LoVo (cell line): ENCODE data around the gene TBC1D22A.

ENCODE experiments used
- DNase-seq: peaks from one replicate; pipeline ENCODE4 v3.0.0-alpha.2; 2016; ENCODE audit warnings: low spot score

TBC1D22A gene

GRCh38 chr22:47060718-47061117 is 298.3 kb downstream of the TBC1D22A start:
- no peak for DNase-seq

DNA sequence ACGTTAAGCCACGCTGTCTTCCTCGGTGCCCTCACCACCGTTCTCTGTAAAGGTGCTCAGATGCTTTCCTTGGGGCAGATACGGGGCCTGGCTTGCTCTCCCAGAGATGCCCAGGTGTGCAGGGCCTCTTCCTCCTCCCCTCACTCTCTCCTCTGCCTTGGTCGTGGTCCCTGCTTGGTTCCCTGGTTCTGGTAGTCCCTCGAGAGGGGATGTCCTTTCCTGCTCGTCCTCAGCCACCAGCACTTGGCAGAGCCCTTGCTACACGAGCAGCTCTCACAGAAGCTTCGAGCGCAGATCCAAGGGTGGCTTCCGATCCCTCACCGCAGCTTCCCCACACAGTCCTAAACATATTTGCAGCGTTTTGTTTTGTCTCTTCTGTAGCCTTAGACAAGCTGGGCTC is 298.8 kb downstream of the TBC1D22A start:
- no peak for DNase-seq

DNA sequence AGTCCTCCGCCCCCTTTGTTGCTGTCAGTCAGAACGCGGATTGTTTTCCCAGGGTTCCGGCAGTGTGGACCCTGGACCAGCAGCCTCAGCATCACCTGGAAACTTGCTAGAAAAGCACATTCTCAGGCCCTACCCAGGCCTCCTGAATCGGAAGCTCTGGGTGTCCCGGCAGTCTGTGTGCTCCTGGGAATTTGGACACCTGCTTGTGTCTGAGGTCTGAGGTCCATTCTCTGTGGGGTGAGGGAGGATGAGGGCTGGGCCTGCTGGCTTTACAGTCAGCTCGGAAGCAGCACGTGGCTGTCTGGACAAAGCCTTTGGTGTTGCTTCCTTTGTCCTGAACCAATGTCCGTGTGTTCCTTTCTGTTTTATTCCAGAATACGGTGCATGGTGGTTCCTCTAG is 299.7 kb downstream of the TBC1D22A start:
- DNase-seq: no peak

DNA sequence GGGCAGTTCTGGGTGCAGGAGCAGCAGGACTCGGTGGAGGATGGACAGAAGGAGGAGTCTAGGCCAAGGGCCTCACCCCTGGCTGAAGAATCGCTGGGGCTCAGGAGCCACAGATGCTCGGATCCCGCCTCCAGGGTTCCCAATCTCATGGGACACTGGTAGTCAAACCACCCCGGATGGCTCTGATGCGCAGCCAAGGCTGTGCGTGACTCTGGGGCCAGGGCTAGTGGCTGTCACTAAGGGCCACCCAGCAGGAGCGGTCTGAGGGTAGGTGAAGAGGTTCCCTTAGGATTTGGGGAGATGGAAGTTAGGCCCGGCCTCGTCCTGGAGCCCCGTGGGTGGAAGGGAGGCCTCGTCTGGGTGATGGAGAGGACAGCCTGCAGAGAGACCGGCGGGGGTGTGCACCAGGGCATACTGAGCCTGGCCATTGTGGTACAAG is 300.6 kb downstream of the TBC1D22A start:
- DNase-seq: no peak

DNA sequence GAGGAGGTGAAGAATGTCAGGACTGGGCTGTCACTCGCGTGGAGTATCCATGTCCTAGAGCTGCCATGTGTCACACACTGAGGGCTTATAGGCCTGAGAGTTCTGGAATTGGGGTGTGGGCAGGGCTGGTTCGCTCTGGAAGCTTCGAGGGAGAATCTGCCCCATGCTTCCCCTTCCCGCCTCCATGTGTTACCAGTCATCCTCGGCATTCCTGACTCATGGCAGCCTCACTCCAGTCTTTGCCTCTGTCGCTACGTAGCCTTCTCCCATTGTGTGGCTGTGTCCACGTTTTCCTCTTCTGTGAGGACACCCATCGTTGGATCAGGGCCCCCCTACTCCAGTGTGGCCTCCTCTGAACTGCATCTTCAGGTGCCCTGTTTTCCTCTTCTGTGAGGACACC is 301.2 kb downstream of the TBC1D22A start:
- DNase-seq: no peak

DNA sequence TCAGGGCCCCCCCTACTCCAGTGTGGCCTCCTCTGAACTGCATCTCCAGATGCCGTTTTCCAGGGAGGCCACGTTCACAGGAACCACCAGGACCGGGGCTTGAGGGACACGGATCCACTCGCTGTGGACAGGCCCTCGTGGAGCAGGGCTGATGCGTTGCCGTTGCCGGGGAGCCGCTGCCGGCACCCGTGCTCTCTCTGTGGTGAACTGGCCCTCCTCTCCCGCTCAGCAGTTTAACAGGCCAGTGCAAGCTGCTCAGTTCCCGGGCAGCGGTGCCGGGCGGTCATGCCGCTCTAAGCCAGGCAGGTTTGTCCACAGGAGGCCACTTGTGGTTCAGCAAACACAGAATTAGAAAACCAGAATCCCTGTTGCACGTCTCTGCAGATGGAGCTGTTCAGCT is 301.6 kb downstream of the TBC1D22A start:
- no peak for DNase-seq

- DNase-seq: no peak
Observed at GRCh38 chr22:47064416-47064815, 302.0 kb downstream of the TBC1D22A start.

GRCh38 chr22:47065756-47066615 is 303.5 kb downstream of the TBC1D22A start:
- no peak for DNase-seq

- DNase-seq: no peak
Observed at GRCh38 chr22:47066616-47066905, 304.1 kb downstream of the TBC1D22A start.

GRCh38 chr22:47067321-47067890 is 305.0 kb downstream of the TBC1D22A start:
- DNase-seq: no peak

GRCh38 chr22:47067911-47068625 is 305.6 kb downstream of the TBC1D22A start:
- DNase-seq: no peak

- no peak for DNase-seq
Observed at GRCh38 chr22:47068626-47068996, 306.2 kb downstream of the TBC1D22A start.

GRCh38 chr22:47069270-47069669 is 306.8 kb downstream of the TBC1D22A start:
- DNase-seq: no peak

- no peak for DNase-seq
Observed at GRCh38 chr22:47071078-47071806, 308.8 kb downstream of the TBC1D22A start.

GRCh38 chr22:47071807-47072641 is 309.6 kb downstream of the TBC1D22A start:
- no peak for DNase-seq

- DNase-seq: no peak
Observed at GRCh38 chr22:47072642-47072967, 310.2 kb downstream of the TBC1D22A start.

GRCh38 chr22:47073075-47073474 is 310.6 kb downstream of the TBC1D22A start:
- no peak for DNase-seq

DNA sequence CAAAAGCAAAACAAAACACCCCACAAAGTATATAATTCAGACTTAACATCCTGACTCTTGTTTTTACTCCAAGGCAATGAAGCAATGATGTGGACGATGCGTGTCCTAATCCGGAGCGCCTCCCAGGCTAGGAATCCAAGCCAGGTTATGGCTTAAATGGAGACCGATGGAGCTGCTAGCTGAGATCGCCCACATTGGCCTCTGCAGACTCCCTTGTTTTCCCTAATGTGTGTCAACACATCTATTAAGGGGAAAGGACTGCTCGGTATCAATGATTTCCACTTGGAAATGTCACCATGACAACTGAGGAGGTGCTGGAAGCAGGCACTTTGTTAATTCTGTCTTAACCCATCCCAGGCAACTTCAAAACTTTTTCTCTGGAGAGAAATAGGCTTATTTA is 311.7 kb downstream of the TBC1D22A start:
- DNase-seq: no peak

GRCh38 chr22:47075568-47075967 is 313.1 kb downstream of the TBC1D22A start:
- no peak for DNase-seq

GRCh38 chr22:47076758-47077157 is 314.3 kb downstream of the TBC1D22A start:
- DNase-seq: no peak

- DNase-seq: no peak
Observed at GRCh38 chr22:47080100-47080499, 317.6 kb downstream of the TBC1D22A start.

GRCh38 chr22:47082505-47082904 is 320.1 kb downstream of the TBC1D22A start:
- no peak for DNase-seq
